ENCODE measurements around the gene NECTIN3. TPM values are rescaled to one million over a fixed set of nuclear protein-coding genes. Genes with fewer than 3 reads are reported as not detected.

Gene NECTIN3
- total RNA-seq, 1 experiment from 2014 or later, result 53.7 TPM

DNA sequence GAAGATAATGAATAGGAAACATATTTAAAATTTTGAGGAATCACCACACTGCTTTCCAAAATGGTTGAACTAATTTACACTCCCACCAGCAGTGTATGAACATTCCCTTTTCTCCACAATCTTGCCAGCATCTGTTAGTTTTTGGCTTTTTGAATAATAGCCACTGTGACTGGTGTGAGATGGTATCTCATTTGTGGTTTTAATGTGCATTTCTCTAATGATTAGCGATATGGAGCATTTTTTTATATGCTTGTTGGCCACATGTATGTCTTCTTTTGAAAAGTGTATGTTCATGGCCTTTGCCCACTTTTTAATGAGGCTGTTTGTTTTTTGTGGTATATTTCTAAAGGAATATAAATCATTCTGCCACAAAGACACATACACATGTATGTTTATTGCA is 166.3 kb downstream of the NECTIN3 start:
- DNase-seq, result no peak
- no peaks in the 10 kb centered on the region; the same call in 1 of the 2 replicates for H3K27me3 Mint-ChIP-seq (ENCODE audit: low read depth)
- Histone ChIP-seq H3K4me1 (ENCODE audit: insufficient read depth, low read length) (no peaks in the 10 kb centered on the region), H3K9ac (ENCODE audit: extremely low read depth, insufficient read length, low read length) (no peak overlapping the region), H4K8ac (replicated peaks; ENCODE audit: insufficient read length, low read depth, low read length) (no peak overlapping the region), H3K27me3 (ENCODE audit: insufficient read depth, low read length) (no peaks in the 10 kb centered on the region; the same call in 1 of the 2 replicates), H3K23me2 (ENCODE audit: insufficient read length, low read depth, low read length, poor library complexity, severe bottlenecking) (no peaks in the 10 kb centered on the region), H3K79me1 (ENCODE audit: insufficient read depth, low read depth, low read length, poor library complexity, severe bottlenecking) (no peaks in the 10 kb centered on the region), H2BK5ac (ENCODE audit: insufficient read length, low read length) (no peak overlapping the region), H2AK5ac (ENCODE audit: insufficient read length, low read length) (no peak overlapping the region), H2BK20ac (ENCODE audit: low read depth, low read length, poor library complexity, severe bottlenecking) (no peak overlapping the region), H4K5ac (ENCODE audit: insufficient read length, low read depth, low read length) (no peak overlapping the region), H2BK12ac (ENCODE audit: insufficient read length, low read depth, low read length) (no peak overlapping the region), H3K18ac (ENCODE audit: insufficient read length, low read depth, low read length) (no peak overlapping the region), H2AFZ (ENCODE audit: low read length) (no peak overlapping the region), H3K56ac (ENCODE audit: insufficient read length, low read depth, low read length) (no peak overlapping the region), H3K23ac (ENCODE audit: insufficient read length, low read depth, low read length) (no peak overlapping the region), H3K27ac (ENCODE audit: insufficient read length, low read depth, low read length) (no peak overlapping the region), H2BK120ac (ENCODE audit: low read depth, low read length, poor library complexity, severe bottlenecking) (no peak overlapping the region), H3K79me2 (ENCODE audit: insufficient read depth, low read length) (no peaks in the 10 kb centered on the region), H3K4me2 (ENCODE audit: insufficient read depth, insufficient read length, low read length) (no peak overlapping the region), H4K91ac (ENCODE audit: insufficient read length, low read depth, low read length) (no peak overlapping the region), H3K14ac (ENCODE audit: insufficient read depth, low read length) (no peak overlapping the region), H3T11ph (ENCODE audit: low read length) (no peak overlapping the region), H3K9me3 (ENCODE audit: control insufficient read depth, low read depth, low read length) (no peaks in the 10 kb centered on the region), H4K20me1 (ENCODE audit: control insufficient read depth, insufficient read depth, insufficient read length) (no peaks in the 10 kb centered on the region), H3K4ac (ENCODE audit: low read depth, low read length) (no peak overlapping the region), H2BK15ac (ENCODE audit: low read depth, low read length) (no peak overlapping the region)
- H3K9me3 Mint-ChIP-seq, result peaks cover 3 to 7% of the 10 kb centered on the region in 2 experiments; a peak in 4 of 5 replicates
- peaks cover 0 to 5% (median 0%) of the 10 kb centered on the region in 3 experiments; a peak in 3 of 7 replicates for H3K36me3 Mint-ChIP-seq (ENCODE audit: insufficient read depth in 1 of 3, low read depth in 3 of 3)
- no peak for TF ChIP-seq CTCF (conservative IDR thresholded peaks at IDR 0.05)
- no CpG with 5 or more reads among the region's 1 CpG for WGBS (ENCODE audit: extremely low coverage, insufficient read length, low lambda C conversion rate)
- H3K4me3 Mint-ChIP-seq, result no peak overlapping the region
- H3K27ac Mint-ChIP-seq, result no peak overlapping the region
- H3K4me1 Mint-ChIP-seq, result peaks cover 0 to 3% of the 10 kb centered on the region in 2 experiments; a peak in 1 of 4 replicates
